Measurements from ENCODE around the gene PCSK5.

PCSK5 gene

DNA sequence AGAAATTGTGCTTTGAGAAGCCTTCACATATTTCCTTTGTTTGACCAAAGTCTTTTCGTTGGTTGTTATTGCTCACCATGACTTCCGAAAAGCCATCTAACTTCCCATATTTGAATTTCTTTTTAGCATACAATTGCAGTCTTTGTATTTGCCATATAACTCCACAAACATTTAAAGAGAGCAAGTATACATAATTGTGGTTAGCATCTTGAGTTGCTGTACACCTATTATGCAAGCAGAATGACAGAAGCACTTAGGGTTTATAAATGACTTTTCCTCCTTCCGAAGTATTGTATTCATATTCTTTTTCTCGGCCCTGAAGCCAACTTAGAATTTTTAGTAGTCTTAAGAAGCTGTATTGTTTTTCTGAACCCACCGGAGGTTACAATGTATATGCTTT lies 253.4 kb downstream of the PCSK5 start:
- H3K4me3 ChIP-seq (ENCODE audit: low read depth, low read length) = no peak overlapping the region
- DNase-seq (ENCODE audit: low read depth) = no peak
- TF ChIP-seq, protein P1, sequence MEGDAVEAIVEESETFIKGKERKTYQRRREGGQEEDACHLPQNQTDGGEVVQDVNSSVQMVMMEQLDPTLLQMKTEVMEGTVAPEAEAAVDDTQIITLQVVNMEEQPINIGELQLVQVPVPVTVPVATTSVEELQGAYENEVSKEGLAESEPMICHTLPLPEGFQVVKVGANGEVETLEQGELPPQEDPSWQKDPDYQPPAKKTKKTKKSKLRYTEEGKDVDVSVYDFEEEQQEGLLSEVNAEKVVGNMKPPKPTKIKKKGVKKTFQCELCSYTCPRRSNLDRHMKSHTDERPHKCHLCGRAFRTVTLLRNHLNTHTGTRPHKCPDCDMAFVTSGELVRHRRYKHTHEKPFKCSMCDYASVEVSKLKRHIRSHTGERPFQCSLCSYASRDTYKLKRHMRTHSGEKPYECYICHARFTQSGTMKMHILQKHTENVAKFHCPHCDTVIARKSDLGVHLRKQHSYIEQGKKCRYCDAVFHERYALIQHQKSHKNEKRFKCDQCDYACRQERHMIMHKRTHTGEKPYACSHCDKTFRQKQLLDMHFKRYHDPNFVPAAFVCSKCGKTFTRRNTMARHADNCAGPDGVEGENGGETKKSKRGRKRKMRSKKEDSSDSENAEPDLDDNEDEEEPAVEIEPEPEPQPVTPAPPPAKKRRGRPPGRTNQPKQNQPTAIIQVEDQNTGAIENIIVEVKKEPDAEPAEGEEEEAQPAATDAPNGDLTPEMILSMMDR (conservative IDR thresholded peaks at IDR 0.05; ENCODE audit: low read depth, low read length) = no peak

DNA sequence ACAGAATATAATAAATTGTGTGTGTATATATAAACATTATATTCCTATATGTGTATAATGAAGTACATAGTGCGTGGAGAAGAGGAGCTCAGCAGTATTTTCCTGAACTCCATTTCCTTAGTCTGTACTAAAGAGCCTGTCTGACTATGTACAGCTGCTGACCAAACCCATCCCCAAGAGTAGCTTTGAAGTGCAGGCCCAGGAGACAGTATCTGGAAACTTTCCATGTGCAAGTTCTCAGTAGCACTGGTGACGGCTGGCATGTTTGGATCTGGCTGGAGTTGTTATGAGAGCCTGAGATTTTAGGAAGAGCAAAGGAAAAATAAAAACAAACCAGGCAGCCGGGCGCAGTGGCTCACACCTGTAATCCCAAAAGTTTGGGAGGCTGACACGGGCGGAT lies 259.5 kb downstream of the PCSK5 start:
- no peak overlapping the region for H3K4me3 ChIP-seq (ENCODE audit: low read depth, low read length)
- DNase-seq (ENCODE audit: low read depth) = no peak
- TF ChIP-seq, protein P1 (conservative IDR thresholded peaks at IDR 0.05; ENCODE audit: low read depth, low read length) = no peak

DNA sequence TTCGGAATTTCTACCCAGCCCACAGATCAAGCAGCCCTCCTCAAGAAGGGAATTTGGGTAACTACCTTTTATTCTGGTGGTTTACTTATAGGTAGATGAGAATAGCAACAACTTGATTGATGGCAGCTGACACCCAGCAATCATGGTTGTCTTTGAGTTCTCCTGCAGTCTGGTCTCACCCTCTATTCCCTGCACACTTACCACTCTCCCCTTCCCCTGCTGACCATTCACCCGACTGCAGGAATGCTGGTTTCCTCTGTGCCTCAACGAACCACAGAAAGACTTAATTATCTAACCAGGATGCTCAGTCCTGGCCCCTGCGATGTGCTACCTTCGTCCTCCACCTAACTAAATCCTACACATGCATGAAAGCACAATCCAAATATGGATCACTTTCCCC lies 260.8 kb downstream of the PCSK5 start:
- TF ChIP-seq, protein P1 (conservative IDR thresholded peaks at IDR 0.05; ENCODE audit: low read depth, low read length) = no peak
- H3K4me3 ChIP-seq (ENCODE audit: low read depth, low read length) = no peak overlapping the region
- no peak for DNase-seq (ENCODE audit: low read depth)

DNA sequence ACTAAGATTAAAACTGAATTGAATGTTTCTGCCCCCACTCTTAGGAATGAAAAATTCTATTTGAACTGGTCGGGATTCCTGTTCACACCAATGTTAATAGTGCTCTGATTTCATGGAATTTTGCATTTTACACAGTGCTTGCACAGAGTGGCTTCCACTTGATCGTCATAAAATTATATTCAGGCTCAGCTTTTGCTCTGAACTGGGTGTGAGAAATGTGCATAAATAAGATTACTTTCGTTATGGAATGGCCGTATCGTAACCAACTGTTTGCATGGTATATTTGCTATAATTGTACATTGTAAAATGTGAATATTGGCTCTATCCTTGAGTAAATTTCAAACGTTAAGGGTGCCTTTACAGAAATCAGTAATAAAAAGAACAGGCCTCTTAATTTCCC lies 262.9 kb downstream of the PCSK5 start:
- no peak overlapping the region for H3K4me3 ChIP-seq (ENCODE audit: low read depth, low read length)
- TF ChIP-seq, protein P1 (conservative IDR thresholded peaks at IDR 0.05; ENCODE audit: low read depth, low read length) = no peak
- no peak for DNase-seq (ENCODE audit: low read depth)

DNA sequence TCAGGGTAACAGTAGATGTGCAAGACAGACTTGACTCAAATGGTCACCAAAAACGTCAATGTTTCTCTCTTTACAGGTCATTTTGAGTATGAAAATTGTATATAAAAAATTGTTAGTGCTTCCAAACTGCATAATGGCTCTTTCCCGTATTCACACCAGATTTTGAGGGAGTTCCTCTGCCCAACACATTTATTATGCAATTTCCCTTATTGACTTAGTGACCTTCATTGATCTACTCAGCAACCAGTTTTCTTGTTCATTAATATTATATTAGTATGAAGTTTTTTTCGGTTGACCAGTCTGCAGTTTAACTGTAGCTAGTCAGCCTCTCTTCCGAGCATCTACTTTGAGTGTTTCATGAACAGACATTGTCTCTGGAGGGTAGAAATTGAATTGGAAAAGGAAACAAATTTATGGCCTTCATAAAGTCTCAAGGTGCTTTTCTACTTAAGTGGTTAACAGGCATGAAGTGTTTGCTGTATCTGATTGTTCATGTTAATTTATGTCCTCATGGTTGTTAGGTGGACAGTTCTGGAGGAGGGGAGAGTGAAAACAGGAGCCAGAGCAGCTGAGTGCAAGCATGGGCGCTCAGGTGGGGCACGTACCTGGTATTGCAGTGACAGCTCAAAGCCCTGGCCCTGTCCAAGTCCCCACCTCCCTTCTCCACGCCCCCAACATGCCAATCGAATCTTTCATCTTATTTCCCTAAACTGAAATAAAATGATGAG lies 263.6 kb downstream of the PCSK5 start:
- TF ChIP-seq, protein P1 (conservative IDR thresholded peaks at IDR 0.05; ENCODE audit: low read depth, low read length) = no peak
- no peak for DNase-seq (ENCODE audit: low read depth)
- H3K4me3 ChIP-seq (ENCODE audit: low read depth, low read length) = no peak overlapping the region

DNA sequence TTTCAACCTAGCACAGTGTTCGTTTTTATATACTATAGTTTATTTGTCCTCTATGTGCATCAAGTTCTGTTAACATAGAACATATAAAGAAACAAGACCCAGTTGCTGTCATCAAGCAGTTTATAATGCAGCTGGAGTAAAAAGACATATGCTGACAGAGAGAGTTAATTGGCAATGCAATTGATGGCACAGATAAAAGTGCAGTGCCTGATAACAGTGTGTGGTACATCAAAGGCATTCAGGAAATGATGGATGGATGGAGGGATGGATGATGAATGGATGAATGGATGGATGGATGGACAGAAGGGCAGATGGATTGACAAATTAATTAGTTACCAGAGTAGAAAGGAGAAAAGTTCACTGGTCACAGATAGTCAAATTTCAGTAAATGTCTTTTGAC lies 264.9 kb downstream of the PCSK5 start:
- TF ChIP-seq, protein P1 (conservative IDR thresholded peaks at IDR 0.05; ENCODE audit: low read depth, low read length) = no peak
- no peak for DNase-seq (ENCODE audit: low read depth)
- H3K4me3 ChIP-seq (ENCODE audit: low read depth, low read length) = no peak overlapping the region

DNA sequence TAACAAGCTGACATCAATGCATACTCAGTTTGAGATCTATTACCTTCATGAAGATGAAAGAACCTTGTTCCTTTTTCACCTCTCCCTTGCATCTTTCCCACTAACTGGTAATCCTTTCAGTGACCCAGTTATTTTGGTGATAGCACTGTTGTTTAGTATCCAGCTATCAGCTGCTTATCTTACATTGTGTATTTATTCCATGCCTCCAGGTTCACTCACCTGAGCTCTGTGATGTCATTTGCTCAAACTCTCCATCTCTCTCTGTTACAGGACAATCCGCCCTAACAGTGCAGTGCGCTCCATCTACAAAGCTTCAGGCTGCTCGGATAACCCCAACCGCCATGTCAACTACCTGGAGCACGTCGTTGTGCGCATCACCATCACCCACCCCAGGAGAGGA lies 268.2 kb downstream of the PCSK5 start:
- TF ChIP-seq, protein P1 (conservative IDR thresholded peaks at IDR 0.05; ENCODE audit: low read depth, low read length) = no peak
- H3K4me3 ChIP-seq (ENCODE audit: low read depth, low read length) = no peak overlapping the region
- no peak for DNase-seq (ENCODE audit: low read depth)

All from choroid plexus epithelial cell (primary cell).